ENCODE measurements around the gene GPRC5A. TPM values are rescaled to one million over a fixed set of nuclear protein-coding genes. Genes with fewer than 3 reads are reported as not detected.

The GPRC5A gene
- total and polyA plus RNA-seq, 2 of the 13 experiments (the other 11 are each of a cell fraction or from before 2014, with no cell fraction given): 0.27 to 3.0 TPM

DNA sequence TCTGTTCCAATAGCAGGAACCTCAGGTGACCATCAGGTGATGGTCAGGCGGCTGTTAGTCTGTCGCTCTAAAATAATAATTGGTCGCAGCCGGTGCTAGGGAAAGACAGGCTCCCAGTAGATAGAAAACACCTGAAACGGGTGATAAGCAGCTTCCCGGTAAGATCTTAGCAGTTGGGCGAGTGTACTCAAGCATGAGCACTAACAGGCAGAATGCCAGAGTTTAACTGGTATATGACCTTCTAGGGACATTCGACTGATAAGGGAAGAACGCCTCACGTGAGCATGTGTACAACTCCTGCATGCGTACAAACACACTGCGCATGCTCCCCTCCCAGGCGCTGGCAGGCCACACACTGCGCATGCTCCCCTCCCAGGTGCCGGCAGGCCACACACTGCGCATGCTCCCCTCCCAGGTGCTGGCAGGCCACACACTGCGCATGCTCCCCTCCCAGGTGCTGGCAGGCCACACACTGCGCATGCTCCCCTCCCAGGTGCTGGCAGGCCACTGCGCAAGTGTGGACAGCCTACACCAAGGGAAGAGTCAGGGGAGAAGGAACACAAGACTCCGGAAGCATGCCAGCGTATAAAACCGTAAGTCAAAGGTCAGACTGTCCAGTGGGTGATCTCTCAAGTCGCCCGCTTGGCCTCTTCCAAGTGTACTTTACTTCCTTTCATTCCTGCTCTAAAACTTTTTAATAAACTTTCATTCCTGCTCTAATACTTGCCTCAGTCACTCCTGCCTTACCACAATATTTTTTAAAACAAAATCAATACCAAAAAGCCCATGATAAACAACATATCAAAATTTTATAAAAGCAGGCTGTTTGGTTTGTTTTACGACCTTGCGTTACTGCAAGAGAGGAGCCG lies 36.1 kb downstream of the GPRC5A start (continued):
- TF ChIP-seq, protein P1, sequence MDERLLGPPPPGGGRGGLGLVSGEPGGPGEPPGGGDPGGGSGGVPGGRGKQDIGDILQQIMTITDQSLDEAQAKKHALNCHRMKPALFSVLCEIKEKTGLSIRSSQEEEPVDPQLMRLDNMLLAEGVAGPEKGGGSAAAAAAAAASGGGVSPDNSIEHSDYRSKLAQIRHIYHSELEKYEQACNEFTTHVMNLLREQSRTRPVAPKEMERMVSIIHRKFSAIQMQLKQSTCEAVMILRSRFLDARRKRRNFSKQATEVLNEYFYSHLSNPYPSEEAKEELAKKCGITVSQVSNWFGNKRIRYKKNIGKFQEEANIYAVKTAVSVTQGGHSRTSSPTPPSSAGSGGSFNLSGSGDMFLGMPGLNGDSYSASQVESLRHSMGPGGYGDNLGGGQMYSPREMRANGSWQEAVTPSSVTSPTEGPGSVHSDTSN (CRISPR knock-in tag; IDR thresholded peaks at IDR 0.05): no peak
- TF ChIP-seq, protein P2, sequence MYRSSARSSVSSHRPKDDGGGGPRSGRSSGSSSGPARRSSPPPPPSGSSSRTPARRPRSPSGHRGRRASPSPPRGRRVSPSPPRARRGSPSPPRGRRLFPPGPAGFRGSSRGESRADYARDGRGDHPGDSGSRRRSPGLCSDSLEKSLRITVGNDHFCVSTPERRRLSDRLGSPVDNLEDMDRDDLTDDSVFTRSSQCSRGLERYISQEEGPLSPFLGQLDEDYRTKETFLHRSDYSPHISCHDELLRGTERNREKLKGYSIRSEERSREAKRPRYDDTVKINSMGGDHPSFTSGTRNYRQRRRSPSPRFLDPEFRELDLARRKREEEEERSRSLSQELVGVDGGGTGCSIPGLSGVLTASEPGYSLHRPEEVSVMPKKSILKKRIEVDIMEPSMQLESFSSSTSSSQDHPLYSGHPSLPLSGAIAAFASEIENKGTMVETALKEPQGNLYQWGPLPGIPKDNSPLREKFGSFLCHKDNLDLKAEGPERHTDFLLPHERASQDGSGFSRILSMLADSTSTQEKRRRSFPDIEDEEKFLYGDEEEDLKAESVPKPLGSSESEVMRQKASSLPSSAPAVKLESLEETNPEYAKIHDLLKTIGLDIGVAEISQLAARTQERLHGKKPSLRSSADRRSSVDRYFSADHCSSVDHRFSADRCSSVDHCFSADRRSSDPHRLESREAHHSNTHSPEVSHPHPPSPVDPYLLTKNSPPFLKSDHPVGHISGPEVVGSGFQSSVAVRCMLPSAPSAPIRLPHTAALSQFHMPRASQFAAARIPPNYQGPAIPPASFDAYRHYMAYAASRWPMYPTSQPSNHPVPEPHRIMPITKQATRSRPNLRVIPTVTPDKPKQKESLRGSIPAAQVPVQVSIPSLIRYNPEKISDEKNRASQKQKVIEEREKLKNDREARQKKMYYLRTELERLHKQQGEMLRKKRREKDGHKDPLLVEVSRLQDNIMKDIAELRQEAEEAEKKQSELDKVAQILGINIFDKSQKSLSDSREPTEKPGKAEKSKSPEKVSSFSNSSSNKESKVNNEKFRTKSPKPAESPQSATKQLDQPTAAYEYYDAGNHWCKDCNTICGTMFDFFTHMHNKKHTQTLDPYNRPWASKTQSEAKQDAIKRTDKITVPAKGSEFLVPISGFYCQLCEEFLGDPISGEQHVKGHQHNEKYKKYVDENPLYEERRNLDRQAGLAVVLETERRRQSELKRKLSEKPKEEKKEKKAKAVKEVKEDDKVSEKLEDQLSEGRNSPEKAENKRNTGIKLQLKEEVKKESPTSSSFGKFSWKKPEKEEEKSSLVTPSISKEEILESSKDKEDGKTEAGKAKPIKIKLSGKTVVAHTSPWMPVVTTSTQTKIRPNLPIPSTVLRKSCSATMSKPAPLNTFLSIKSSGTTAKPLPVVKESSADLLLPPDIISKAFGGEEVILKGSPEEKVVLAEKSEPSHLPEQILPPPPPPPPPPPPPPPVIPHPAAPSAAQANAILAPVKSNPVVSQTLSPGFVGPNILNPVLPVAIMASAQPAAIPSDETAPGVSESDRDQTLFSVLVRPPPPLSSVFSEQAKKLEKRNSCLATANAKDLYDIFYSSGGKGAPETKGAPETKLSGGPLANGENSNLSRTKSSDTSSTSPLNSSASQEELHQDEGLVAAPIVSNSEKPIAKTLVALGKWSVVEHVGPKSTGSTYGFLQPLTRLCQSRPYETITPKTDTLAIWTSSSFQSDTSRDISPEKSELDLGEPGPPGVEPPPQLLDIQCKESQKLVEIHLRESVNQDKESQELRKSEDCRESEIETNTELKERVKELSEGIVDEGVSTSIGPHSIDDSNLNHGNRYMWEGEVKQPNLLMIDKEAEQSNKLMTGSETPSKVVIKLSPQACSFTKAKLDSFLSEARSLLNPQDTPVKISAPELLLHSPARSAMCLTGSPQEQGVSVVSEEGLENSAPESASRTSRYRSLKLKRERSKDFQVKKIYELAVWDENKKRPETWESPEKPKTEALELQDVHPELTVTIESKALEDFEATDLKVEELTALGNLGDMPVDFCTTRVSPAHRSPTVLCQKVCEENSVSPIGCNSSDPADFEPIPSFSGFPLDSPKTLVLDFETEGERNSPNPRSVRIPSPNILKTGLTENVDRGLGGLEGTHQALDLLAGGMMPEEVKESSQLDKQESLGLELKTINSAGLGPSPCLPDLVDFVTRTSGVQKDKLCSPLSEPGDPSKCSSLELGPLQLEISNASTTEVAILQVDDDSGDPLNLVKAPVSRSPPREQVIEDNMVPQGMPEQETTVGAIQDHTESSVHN (CRISPR knock-in tag; IDR thresholded peaks at IDR 0.05): no peak
- TF ChIP-seq SP2 (CRISPR knock-in tag; IDR thresholded peaks at IDR 0.05) (no peak), REPIN1 (CRISPR knock-in tag; IDR thresholded peaks at IDR 0.05; ENCODE audit: borderline replicate concordance, low read depth) (no peak), ZNF160 (CRISPR knock-in tag; IDR thresholded peaks at IDR 0.05) (0 out of 2 replicates have a peak, but pooled peaks have one; percentile 13), ATRX (CRISPR knock-in tag; IDR thresholded peaks at IDR 0.05; ENCODE audit: borderline replicate concordance) (no peak), ZNF20 (CRISPR knock-in tag; IDR thresholded peaks at IDR 0.05) (no peak), MEIS1 (CRISPR knock-in tag; IDR thresholded peaks at IDR 0.05; ENCODE audit: borderline replicate concordance) (peak; percentile 39; the same call in 1 of the 2 replicates), ZNF670 (CRISPR knock-in tag; IDR thresholded peaks at IDR 0.05; ENCODE audit: borderline replicate concordance) (no peak), NFKBIZ (CRISPR knock-in tag; IDR thresholded peaks at IDR 0.05) (no peak), ZNF883 (CRISPR knock-in tag; IDR thresholded peaks at IDR 0.05; ENCODE audit: not compliant biosample characterization) (peak; percentile 44), SSRP1 (CRISPR knock-in tag; IDR thresholded peaks at IDR 0.05) (0 out of 2 replicates have a peak, but pooled peaks have one; percentile 21)
- TF ChIP-seq, protein P3, sequence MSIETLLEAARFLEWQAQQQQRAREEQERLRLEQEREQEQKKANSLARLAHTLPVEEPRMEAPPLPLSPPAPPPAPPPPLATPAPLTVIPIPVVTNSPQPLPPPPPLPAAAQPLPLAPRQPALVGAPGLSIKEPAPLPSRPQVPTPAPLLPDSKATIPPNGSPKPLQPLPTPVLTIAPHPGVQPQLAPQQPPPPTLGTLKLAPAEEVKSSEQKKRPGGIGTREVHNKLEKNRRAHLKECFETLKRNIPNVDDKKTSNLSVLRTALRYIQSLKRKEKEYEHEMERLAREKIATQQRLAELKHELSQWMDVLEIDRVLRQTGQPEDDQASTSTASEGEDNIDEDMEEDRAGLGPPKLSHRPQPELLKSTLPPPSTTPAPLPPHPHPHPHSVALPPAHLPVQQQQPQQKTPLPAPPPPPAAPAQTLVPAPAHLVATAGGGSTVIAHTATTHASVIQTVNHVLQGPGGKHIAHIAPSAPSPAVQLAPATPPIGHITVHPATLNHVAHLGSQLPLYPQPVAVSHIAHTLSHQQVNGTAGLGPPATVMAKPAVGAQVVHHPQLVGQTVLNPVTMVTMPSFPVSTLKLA (IDR thresholded peaks at IDR 0.05): peak; percentile 54
- TF ChIP-seq, protein P4, sequence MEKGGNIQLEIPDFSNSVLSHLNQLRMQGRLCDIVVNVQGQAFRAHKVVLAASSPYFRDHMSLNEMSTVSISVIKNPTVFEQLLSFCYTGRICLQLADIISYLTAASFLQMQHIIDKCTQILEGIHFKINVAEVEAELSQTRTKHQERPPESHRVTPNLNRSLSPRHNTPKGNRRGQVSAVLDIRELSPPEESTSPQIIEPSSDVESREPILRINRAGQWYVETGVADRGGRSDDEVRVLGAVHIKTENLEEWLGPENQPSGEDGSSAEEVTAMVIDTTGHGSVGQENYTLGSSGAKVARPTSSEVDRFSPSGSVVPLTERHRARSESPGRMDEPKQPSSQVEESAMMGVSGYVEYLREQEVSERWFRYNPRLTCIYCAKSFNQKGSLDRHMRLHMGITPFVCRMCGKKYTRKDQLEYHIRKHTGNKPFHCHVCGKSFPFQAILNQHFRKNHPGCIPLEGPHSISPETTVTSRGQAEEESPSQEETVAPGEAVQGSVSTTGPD (CRISPR knock-in tag; IDR thresholded peaks at IDR 0.05): no peak
- TF ChIP-seq, protein P5, sequence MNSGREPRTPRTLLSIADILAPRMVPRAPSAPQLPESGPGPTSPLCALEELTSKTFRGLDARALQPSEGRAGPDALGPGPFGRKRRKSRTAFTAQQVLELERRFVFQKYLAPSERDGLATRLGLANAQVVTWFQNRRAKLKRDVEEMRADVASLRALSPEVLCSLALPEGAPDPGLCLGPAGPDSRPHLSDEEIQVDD (CRISPR knock-in tag; IDR thresholded peaks at IDR 0.05; ENCODE audit: borderline replicate concordance): no peak
